ENCODE results near the gene TPM3.

Gene TPM3

GRCh38 chr1:154205778-154206177 lies 13.9 kb upstream of the TPM3 start:
- peak in 1 of 2 experiments; percentile 21 for DNase-seq

- DNase-seq, result no peak
Observed at GRCh38 chr1:154199563-154199879, 7.6 kb upstream of the TPM3 start.

DNA sequence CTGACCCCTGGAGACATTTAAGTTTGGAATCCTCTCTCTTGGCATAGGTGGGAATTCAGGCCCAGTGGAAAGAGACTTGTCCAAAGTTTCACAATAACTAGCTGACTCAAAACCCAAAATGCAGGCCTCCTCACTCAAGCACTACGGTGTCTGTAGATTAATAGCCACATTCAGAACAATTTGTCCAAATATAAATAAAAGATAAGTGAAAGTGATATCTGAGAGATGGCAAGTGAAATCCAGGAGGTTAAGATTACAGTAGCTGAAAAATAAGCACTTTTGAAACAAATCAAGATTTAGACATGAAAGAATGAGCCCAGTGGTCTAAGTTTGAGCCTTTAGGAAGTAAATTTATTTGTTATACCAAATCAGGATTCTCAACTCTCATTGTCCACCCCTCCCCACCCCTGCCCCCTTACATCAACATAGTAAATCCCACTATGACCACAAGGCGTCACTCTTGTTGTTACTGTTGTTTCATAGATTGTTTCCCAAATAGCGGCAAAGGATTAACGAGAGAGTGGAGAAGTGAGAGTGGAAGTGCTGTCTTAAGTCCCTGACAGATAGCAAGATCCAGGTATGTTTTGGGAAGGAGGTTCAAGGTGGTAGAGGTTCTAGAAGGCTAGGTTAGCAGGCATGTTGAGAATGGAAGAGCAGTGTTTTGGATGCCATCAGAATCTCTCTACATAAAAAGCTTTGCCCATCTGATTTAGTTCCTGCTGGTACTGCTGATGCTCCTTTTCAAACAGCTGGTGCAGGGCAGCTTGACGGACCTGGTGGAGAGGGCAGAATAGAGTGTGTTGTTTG lies 7.1 kb upstream of the TPM3 start:
- peak; percentile 21 to 35 for DNase-seq

GRCh38 chr1:154193821-154194220 lies 1.9 kb upstream of the TPM3 start:
- DNase-seq, result no peak

- DNase-seq, result no peak
Observed at GRCh38 chr1:154192476-154192875, 576 bp upstream of the TPM3 start.

- DNase-seq, result no peak
Observed at GRCh38 chr1:154190550-154190949, 1.4 kb downstream of the TPM3 start.

DNA sequence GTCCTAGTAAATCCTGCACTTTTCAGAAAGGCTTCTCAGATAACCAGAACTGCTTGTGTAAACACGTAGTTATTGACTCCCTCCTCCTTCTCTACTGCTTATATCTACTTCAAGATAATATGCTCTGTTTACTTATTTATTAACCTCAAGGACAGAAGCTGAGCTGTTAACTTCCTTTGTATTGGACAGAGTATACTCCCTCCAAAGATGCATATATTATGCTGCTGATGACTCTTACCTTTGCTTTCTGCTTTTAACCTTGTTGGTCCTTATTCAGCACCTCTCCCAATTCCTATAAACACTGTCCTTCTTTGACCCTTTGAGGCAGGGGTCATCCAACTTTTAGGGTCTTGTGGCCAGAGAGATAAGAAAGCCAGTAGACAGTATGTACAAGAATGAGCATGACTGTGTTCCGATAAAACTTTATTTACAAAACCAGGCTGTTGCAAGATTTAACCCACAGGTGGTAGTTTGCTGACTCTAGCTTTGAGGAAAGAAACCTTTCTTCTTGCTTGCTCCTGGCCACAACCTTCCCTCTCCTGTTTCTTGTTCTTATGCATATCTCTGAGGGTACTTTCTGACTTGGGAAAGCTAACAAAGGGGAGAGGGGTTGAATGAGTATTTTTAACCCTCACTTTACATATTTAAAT lies 4.9 kb downstream of the TPM3 start:
- DNase-seq, result no peak

DNA sequence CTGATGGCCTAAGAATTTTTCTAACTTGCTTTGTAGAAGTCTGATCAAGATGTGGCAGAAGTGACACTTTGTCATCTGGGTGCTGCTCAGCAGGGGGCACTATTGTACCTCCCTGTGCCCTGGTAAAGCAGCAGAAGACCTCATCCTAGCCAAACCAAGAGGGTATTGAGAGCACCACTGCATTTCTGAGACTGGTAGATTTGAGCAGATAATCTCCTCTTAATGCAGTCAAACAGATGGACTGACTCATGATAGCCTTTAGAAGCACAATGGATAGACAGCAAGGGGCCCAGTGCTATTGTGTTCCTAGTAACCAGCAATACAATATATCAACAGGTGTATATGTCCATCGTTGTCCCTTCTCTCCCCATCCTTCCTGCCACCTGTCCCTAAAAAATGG lies 5.7 kb downstream of the TPM3 start:
- DNase-seq, result peak; percentile 58 to 64

DNA sequence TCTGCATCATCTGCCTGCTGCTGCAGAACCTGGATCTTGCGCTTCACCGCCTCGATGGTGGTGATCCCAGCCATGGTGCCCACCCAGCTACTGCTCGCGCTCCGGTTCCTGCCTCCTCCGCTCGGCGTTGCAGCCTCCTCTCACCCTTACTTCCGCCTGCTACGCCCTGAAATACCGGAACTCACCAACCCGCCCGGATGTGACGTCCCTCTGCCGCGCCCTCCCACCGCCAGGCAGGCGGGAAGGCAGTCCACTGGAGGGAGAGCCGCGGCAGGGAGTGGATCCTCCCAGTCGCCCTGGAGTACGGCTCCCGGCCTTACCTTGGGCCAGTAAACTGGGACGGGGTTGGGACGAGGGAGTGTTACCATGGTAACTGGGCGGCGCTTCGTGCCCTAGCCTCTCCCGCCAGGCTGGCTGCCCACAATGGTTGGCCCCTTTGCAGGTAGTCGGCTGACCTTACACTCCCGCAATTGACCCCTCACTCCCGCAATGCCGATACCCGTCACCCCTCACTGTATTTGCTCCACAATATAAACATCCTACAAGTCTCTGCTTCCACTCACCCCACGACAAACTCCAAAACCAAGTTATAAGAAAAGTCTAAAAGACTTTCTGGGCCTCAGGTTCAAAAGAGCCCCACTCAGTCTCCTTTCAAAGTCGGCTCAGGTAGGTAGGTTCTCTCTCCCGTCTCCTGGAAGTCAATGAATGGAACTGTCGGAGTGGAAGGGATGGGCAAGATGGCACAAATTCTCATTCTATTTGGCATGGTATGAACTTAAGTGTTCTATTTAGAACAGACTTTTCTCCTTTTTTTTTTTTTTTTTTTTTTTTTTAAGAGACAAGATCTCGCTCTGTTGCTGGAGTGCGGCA lies 8.6 kb downstream of the TPM3 start:
- DNase-seq, result peak; percentile 91 to 93

- DNase-seq, result peak; percentile 41 to 51
Observed at GRCh38 chr1:154182344-154183045, 9.4 kb downstream of the TPM3 start.

- DNase-seq, result peak in 1 of 2 experiments; percentile 39
Observed at GRCh38 chr1:154181944-154182343, 10.0 kb downstream of the TPM3 start.

GRCh38 chr1:154179946-154180687 lies 11.8 kb downstream of the TPM3 start:
- DNase-seq, result no peak

DNA sequence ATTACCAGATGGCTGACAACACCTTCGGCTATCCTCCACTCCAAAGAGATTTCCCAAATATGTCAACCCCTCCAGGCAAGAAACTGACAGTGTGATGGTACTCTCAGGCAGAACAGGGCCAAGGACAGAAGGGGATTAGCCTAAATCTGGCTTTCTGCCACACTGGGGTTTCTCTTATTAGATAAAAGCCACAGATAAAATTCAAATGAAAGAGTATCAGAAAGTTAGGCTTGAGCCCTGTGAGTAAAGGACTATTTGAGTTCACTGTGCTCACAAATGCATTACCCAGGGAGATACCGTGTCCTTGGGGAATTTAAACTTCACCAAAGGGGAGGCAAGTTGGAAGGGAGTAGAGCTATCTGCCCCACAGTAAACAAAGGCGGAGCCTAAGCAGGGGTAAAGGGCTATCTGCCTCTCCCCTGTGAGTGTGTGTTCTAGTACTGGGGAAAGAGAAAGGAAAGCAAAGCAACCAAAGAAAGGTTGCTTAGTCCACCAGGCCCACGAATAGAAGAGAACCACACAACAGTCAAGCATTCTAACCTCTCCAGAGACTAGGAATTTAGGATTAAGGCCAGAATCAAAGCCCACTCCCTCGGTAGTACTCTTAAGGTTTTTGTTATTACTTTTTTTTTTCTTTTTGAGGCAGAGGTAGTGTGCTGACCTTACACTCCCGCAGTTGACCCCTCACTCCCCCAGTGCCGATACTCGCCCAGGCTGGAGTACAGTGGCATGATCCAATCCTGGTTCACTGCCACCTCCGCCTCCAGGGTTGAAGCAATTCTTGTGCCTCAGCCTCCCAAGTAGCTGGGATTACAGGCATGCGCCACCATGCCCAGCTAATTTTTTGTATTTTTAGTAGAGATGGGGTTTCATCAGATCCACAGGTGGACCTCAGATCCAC lies 12.7 kb downstream of the TPM3 start:
- no peak for DNase-seq

- peak in 1 of 2 experiments; percentile 7 for DNase-seq
Observed at GRCh38 chr1:154178013-154178412, 13.9 kb downstream of the TPM3 start.

GRCh38 chr1:154176337-154176736 lies 15.6 kb downstream of the TPM3 start:
- DNase-seq, result no peak

- DNase-seq, result no peak
Observed at GRCh38 chr1:154174654-154175053, 17.2 kb downstream of the TPM3 start.

DNA sequence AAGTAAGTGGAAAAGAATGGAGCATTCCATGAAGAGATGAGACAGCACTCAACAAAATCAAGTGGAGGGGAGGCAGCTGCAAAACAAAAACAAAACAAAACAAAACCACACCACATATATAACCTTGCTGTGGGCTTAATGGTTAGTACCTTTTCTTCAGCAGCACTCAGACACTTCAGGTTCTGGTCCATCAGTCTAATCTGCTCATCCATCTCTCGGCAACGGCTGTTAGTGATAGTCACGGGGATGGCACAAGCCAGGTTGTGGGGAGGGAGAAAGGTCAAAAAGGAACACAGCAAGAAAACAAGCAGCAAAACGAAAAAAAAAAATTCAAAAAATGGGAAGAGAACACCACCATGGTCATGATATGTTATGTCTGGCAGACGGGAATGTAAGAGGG lies 20.0 kb downstream of the TPM3 start:
- no peak for DNase-seq

DNA sequence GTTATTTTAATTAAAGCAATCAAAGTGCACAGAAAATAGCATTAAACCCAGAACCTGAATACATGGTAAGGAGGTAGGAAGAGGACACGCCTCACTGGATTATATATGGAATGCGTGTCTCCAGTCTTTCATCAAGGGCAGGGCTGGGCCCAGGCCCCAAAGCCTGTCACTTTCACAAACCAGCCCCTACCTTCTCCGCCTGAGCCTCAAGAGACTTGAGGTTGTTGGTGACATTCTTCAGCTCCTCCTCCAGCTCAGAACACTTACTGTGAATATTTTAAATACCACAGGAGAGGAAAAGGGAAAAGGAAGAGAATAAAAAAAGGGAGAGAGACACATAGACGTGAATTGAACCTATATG lies 20.7 kb downstream of the TPM3 start:
- DNase-seq, result no peak

GRCh38 chr1:154170547-154171222 lies 21.2 kb downstream of the TPM3 start:
- peak; percentile 18 to 40 for DNase-seq

DNA sequence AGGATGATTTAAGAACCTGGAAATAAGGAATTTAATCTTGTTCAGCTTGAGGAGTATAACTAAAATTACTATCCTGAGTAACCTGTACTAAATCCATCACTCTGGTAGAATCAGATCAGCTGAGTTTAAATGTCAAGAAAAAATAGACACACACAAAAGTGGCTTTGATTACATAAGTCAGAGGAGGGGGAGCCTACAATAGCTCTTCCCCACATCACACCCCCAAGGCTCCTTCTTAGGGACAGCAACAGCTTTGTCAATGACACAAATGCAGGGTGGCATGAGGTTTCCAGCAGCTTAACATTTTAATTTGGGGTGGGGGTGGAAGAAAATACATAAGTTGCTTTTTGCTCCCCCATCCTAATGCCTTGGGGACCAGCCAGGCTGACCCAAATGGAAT lies 24.4 kb downstream of the TPM3 start:
- DNase-seq, result no peak

GRCh38 chr1:154166207-154166606 lies 25.7 kb downstream of the TPM3 start:
- DNase-seq, result no peak
